Amniotic stem cell (primary cell): ENCODE measurements around the gene GRPEL2.

Experiments
- DNase-seq: peaks from one replicate; lab custom pipeline; 2025; lab: John Stamatoyannopoulos, UW

Gene GRPEL2

DNA sequence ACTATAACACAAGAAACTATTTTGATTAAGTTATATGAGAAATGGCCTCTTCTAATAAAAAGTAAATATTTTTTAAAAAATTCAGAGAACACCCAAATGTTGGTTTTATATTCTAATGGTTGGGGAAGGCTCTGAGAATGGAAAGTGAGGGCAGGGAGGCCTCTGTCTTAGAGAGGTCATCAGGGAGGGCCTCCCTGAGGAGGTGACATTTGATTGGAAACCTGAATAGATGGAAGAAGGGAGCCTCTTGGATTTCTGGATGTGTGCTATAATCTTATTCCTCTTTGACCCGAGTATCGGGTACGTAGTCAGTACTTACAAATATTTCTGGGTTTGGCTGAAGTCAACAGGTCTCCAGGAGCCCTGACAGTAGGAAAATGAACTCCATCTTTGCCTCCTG lies 26.1 kb upstream of the GRPEL2 start:
- no peak for DNase-seq

GRCh38 chr5:149320791-149321330 lies 24.4 kb upstream of the GRPEL2 start:
- peak; percentile 73 for DNase-seq

- no peak for DNase-seq
Observed at GRCh38 chr5:149322518-149322917, 22.8 kb upstream of the GRPEL2 start.

DNA sequence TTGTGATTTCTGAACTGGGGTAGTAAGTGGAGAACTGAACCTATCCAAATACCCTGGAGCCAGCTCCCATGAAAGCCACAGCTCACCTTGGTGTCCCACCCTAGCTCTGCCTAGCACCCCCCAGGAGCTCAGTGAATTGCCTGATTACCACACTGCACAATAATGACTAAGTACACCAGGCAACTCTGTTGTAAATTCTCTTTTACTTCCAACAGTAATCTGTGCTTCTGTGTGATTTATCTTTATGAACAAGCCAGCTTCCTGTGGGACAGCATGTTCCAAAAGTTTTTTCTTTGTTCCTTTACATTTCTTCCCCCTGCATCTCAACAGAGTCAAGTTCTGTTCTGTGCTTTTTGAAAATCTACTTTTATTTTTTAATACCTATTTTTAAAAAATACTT lies 22.1 kb upstream of the GRPEL2 start:
- DNase-seq = no peak

DNA sequence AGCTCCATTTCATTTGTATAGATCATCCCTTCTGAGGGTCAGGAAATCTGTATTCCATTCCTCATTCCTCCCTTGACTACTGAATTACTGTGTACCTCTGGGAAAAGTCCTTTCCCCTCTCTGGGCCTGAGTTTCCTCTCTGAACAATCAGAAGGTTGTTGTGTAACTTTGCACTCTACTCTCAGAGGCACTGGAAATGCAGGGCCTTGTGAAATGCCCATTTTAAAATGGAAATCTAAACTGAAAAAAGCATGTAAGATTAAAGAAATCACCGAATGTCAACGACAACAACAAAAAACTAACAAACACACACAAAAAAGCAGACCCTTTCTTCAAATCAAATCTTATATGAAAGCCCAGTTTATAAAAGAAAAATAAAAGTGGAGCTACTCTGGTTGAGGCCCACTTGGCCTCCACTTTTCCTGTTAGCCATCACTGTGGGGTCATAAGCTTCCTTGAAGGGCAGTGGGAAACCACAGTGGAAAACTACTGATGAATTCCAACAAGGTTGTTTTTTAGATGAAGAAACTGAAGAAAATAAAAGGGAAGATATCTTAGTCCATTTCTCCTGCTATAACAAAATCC lies 21.6 kb upstream of the GRPEL2 start:
- DNase-seq = no peak

DNA sequence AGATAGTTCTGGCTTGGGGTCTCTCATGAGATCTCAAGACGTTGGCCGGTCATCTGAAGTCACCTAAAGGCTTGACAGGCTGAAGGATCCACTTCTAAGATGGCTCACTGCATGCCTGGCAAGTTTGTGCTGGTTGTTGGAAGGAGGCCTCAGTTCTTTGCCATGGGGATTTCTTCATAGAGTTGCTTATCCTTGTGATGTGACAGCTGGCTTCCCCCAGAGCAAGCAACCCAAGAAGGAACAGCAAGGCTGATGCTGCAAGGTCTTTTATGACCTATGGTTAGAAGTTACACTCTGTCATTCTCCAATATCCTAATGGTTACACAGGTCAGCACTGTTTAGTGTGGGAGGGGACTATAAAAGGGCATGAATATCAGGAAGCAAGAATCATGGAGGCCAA lies 20.7 kb upstream of the GRPEL2 start:
- DNase-seq = no peak

GRCh38 chr5:149325166-149325735 lies 20.0 kb upstream of the GRPEL2 start:
- DNase-seq = no peak

DNA sequence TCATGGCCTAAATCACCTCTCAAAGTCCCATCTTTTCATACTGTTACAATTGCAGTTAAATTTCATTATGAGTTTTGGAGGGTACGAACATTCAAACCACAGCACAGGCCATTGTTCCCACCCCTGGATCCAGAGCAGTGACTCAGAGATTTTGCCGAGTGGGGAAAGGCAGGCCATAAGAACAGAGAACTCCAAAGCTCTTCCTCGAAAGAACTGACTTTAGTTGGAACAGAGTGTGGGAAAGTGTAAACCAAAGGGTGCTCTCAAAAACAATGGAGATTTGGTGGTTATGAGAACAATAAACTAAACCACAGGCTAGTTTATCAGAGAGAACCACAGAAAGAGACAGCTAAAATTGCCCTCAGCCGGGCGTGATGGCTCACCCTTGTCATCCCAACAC lies 19.4 kb upstream of the GRPEL2 start:
- no peak for DNase-seq

DNA sequence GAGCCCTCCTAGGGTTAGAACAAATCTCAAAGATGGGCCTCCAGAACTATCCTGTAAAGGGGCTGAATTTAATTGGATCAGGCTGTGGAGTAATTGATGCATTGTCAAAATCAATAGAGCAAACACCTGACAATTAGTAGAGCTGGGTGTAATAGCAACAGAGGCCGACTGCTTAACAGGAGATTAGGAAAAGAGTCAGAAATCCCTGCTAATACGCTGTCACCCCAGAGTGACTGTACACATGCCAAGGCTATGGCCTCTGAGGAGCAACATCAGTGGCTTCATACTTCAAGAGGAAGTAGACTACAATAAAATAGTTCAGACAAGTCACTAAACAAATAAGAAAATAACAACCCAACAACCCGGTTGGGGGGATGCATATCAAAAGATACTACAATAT lies 18.7 kb upstream of the GRPEL2 start:
- no peak for DNase-seq

- DNase-seq = no peak
Observed at GRCh38 chr5:149328177-149328576, 17.1 kb upstream of the GRPEL2 start.

DNA sequence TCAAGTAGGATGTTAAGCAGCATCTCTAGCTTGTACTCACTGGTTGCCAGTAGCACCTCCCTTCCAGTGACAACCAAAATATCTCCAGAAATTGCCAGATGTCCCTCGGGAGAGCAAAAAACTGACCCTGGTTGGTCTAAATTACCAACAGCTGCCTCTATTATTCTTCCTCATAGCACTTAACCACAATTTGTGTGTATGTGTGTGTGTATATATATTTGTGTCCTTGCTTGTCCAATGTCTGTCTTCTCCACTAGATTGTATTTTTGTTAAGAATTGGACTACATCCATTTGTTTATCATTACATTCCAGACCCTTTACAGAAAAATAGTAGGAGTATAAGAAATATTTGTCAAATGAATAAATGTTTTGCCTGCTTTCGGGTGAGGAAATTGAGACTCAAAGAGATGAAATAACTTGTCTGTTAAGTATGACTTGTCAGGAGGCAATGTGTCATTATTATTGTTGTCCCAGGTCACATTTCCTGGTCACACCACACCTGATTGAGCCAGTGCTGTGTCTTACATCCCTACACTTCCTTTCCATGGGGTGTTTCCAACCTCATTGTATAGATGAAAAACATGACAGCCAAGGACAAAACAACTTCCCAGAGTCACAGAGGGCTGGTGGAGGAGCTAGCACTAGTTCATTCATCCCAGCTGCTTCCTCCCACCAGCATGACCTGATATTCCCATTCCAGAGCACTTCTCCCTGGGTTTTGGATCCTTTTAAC lies 11.4 kb upstream of the GRPEL2 start:
- no peak for DNase-seq

DNA sequence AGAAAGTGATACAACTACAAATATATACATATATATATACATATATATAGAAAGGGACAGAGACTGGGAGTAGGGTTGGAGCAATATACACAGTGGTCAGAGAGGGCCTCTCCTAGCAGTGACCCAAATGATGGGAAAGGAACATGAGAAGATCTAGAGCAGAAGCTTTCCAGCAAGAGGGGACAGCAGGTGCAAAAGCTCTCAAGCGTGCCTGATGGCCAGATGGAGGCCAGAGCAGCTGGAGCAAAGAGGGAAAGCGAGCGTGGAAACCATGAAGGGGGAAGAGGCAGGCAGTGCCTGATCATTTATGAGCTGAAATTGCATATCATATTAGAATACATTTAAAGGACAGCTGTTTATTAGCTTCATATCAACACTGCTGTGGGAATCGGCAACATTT lies 7.6 kb upstream of the GRPEL2 start:
- DNase-seq = no peak

DNA sequence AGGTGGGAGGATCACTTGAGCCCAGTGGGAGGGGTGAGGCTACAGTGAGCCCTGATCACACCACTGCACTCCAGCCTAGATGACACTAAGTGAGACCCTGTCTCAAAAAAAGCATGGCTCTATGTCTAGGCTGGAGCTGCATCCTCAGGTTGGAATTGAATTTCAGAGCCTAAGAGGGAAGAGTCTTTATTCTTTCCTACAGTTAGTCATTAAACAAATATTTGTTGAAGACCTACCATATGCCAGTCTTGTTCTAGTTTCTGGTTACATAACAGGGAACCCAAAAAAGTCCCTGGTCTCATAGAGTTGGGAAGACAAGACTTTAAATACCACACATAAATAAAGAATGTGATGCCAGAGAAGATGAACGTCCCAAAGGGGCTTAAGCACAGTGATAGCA lies 6.9 kb upstream of the GRPEL2 start:
- DNase-seq = no peak

GRCh38 chr5:149340920-149341319 lies 4.4 kb upstream of the GRPEL2 start:
- DNase-seq = no peak

- DNase-seq = no peak
Observed at GRCh38 chr5:149341876-149342275, 3.4 kb upstream of the GRPEL2 start.

DNA sequence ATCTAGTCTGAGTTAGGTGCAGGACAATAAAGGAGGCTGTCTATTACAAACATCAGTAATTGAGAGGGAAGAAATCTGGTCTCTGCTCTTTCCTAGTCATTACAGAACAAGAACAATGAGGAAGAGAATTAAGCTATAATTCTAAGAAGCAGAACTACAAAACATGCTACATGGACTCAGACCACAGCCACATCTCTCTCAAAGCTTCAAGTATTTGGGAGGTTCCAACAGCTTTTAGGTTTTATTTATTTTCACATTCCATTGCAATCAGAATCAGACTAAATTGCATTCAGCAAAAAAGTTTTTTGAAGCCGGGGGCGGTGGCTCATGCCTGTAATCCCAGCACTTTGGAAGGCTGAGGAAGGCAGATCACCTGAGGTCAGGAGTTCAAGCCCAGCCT lies 1.1 kb upstream of the GRPEL2 start:
- no peak for DNase-seq

GRCh38 chr5:149345892-149346222 lies 558 bp downstream of the GRPEL2 start:
- no peak for DNase-seq

DNA sequence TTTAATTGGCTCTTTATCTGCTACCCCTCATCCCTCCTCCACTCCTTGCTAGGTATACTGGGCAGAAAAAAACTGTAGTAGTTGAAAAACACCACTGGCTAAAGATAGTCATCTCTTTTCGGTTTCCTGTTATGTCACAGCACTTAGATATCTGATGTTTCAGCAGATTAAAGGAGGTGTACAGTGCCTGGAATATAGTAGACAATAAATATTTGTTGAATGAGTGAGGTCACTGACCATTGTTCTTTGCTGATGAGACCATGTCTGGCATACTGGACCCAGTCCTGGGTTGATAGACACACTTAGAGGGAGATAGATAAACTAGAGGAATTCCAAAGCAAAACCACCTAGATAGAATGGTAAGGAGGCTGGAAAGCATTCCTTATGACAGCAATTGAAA lies 3.2 kb downstream of the GRPEL2 start:
- DNase-seq = no peak

DNA sequence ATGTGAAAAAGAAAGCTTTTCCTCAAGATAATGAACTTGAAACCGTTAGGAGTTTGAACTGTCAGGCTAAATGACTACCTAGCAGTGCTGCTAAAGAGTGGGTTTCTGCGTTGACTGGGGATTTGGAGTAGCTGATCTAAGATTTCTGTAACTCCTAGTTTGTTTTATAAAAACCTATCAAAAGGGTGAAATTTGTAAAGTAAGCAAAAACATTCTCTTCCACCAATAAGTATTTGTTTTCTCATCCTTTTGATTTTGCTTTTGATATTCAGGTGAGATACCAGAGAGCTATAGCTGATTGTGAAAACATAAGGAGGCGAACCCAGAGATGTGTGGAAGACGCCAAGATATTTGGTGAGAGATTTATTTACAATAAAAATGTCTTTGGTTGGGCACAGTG lies 4.1 kb downstream of the GRPEL2 start:
- DNase-seq = no peak

- no peak for DNase-seq
Observed at GRCh38 chr5:149352169-149352568, 6.9 kb downstream of the GRPEL2 start.

GRCh38 chr5:149353911-149354310 lies 8.6 kb downstream of the GRPEL2 start:
- DNase-seq = no peak

- DNase-seq = no peak
Observed at GRCh38 chr5:149355688-149356087, 10.4 kb downstream of the GRPEL2 start.

DNA sequence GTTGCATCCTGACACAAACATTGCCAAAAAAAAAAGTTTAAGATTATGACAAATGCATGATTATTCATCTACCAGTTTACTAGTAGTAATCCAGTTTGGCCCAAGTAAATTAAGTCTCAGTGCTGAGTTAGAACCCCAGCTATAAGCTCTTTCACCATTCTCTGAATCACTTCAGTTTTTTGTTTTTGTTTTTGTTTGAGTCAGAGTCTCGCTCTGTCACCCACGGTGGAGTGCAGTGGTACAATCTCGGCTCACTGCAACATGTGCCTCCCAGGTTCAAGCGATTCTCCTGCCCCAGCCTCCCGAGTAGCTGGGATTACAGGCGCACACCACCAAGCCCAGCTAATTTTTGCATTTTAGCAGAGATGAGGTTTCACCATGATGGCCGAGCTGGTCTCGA lies 11.1 kb downstream of the GRPEL2 start:
- no peak for DNase-seq
